Epithelial cell of esophagus (primary cell): ENCODE data around the gene MS4A12.

Source experiments
- DNase-seq: peaks from one replicate; pipeline ENCODE4 v3.0.0; 2010; ENCODE audit warnings: low read depth
- H3K4me3 ChIP-seq: 2 replicates; pipeline ENCODE4 v1.5.1; 2011; ENCODE audit warnings: mild to moderate bottlenecking, low read length, control low read depth
- TF ChIP-seq, protein P1 (sequence below): IDR thresholded peaks from 2 replicates; pipeline ENCODE4 v1.5.1; 2011; ENCODE audit warnings: low read depth, mild to moderate bottlenecking, low read length, control low read depth, inconsistent platforms; ENCODE audit not compliant: insufficient read depth; ENCODE audit errors: missing control alignments

MS4A12 gene

DNA sequence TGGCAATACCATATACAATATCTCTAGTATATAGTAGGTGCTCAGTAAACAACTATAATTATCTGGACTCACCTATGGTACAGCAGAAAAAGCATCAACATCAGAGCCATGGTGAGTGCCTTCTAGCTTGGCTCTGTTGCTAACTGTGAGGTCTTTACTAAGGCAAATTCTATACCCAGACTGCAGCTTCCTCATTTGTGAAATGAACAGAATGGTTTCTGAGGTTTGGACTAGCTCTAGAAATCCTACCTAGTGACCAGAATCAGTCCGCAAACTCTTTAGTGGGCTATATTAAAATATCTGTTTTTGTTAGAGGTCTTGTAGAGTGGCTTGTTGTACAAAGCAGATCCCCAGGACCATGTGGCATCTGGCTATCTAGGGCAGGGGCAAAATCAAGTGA is 33.2 kb upstream of the MS4A12 start:
- H3K4me3 ChIP-seq: no peak overlapping the region

DNA sequence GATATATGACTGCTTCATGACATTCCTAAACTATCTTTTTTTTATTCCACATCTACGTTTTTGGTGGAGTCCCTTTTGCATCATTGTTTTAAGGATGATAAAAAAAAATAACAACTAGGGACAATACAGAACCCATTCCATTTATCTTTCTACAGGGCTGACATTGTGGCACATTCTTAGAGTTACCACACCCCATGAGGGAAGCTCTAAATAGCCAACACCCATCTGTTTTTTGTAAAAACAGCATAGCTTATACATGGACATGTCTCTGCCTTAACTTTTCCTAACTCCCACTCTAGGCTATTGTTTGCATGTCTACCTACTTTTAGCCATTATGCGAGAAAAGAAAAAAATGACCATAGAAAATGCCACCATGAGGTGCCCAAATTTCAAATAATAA is 23.7 kb upstream of the MS4A12 start:
- H3K4me3 ChIP-seq: no peak overlapping the region
- TF ChIP-seq, protein P1, sequence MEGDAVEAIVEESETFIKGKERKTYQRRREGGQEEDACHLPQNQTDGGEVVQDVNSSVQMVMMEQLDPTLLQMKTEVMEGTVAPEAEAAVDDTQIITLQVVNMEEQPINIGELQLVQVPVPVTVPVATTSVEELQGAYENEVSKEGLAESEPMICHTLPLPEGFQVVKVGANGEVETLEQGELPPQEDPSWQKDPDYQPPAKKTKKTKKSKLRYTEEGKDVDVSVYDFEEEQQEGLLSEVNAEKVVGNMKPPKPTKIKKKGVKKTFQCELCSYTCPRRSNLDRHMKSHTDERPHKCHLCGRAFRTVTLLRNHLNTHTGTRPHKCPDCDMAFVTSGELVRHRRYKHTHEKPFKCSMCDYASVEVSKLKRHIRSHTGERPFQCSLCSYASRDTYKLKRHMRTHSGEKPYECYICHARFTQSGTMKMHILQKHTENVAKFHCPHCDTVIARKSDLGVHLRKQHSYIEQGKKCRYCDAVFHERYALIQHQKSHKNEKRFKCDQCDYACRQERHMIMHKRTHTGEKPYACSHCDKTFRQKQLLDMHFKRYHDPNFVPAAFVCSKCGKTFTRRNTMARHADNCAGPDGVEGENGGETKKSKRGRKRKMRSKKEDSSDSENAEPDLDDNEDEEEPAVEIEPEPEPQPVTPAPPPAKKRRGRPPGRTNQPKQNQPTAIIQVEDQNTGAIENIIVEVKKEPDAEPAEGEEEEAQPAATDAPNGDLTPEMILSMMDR: no peak
- no peak for DNase-seq

More for the DNA sequence above, 33.2 kb upstream of the MS4A12 start:
- TF ChIP-seq, protein P1: no peak
- DNase-seq: no peak

DNA sequence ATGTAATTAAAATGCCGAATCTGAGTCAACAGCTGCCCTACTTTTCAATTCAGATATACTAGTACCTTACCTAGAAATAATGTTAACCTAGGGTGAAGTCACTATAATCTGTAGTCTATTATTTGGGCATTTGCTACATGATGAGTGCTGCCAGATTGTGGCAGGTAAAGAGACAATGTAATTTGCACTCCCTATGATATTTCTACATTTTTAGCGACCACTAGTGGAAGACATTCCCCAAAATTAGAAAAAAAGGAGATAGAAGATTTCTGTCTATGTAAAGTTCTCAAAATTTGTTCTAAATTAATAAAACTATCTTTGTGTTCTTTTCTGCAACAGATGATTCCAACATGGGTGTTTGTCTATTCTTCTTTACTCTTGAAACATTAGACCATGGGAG is 22.9 kb upstream of the MS4A12 start:
- no peak overlapping the region for H3K4me3 ChIP-seq
- no peak for DNase-seq
- TF ChIP-seq, protein P1: no peak

DNA sequence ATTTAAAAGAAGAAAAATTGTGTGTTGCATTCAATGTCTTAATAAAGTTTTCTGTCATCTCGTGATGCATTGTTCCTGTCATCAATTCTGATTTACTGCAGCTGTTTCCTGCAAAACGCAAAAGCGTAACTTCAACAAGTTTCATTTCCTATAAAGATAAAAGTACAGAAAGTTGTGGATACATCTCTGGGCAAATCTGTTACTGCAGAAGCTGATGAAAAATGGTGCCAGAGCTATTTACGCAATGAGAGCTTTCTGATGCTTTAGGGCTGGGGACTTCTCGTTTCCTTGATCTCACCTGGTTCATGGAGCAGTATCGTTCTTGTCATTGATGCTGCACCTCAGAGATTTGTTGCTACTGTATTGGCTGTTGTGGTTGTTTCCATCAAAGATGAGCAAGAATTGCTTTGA is 15.5 kb upstream of the MS4A12 start:
- H3K4me3 ChIP-seq: no peak overlapping the region
- TF ChIP-seq, protein P1: no peak
- DNase-seq: no peak

DNA sequence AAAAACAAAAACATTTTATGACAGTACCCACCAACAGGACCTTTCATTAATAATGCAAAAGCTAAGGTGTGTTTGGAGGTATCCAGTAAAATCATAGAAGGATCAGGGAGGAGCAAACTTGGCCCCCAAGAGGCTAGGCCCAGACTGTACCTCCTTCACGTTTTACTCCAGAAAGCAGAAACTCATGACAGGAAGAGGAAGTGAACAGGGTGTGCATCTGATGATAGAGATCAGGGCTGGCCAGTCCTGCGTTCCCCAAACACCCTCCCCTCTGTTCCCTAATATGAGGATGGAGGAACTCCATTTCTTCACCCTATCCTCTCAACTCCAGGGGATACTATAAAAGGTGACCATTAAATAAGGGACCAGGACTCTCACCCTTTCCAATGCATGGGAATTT is 10.2 kb upstream of the MS4A12 start:
- H3K4me3 ChIP-seq: no peak overlapping the region
- DNase-seq: no peak
- TF ChIP-seq, protein P1: no peak

DNA sequence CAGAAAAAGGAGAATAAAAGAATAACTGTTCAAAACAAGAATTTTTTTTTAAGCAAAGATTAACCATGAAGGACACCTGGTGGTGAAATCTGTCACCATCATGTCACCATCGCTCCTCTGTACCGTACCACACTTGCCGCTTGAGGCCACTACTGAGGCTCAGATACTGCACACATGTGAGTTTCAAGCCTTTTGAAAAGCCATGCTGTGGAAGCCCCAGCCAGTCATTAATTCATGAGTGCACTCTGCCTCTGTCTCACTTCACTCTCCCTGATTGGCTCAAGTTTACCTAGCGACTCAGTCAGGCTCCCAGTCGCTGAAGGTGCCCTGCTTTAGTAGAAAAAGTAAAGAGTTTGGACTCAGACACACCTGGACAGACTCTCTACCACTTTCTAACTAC is 6.6 kb upstream of the MS4A12 start:
- TF ChIP-seq, protein P1: no peak
- DNase-seq: no peak
- no peak overlapping the region for H3K4me3 ChIP-seq

DNA sequence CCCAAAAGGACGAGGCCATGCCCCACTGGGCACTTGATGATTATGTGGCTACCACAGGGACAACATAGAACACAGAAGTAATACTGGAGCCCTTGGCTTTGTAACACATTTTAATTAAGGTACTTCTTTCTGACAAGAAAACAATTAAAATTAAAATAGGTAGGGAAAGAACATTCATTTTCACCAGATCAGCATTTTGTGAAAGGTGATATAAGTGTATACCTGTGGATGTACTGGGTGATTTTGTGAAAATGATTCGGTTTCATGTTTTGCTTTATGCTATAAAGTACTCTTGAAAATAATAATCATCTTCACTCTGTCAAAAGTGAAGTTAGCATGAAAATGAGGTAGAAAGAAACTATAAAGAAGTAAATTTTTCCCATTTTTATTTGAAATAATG is 876 bp downstream of the MS4A12 start:
- TF ChIP-seq, protein P1: no peak
- DNase-seq: no peak
- H3K4me3 ChIP-seq: no peak overlapping the region
